Activated T-helper 9 cell treated with anti-CD3 and anti-CD28 coated beads, Interleukin-2, amount 50 U/mL, for 16 hours (primary cell): ENCODE measurements around the gene CERS2.
A peak's percentile ranks its signal among the peaks of the same experiment; 100 is the strongest.

Experiments
- DNase-seq: peaks from one replicate; pipeline ENCODE4 v3.0.0-alpha.2; 2020; ENCODE audit warnings: low read depth

The CERS2 gene

GRCh38 chr1:150974580-150975478, at the start of gene CERS2:
CERS2 (minus strand) TSS chr1:150974835; CDS start chr1:150969090, 5,745 bp downstream.
- DNase-seq: peak; percentile 67

- no peak for DNase-seq
Measured at GRCh38 chr1:151013518-151013917, 38.9 kb upstream of the CERS2 start.

GRCh38 chr1:151012684-151013471, 38.2 kb upstream of the CERS2 start:
- DNase-seq: no peak

GRCh38 chr1:151011154-151011850, 36.7 kb upstream of the CERS2 start:
- no peak for DNase-seq

- no peak for DNase-seq
Measured at GRCh38 chr1:151010346-151010726, 35.7 kb upstream of the CERS2 start.

GRCh38 chr1:151009674-151010345, 35.2 kb upstream of the CERS2 start:
- DNase-seq: no peak

GRCh38 chr1:151009206-151009587, 34.6 kb upstream of the CERS2 start:
- DNase-seq: no peak

- DNase-seq: peak; percentile 95
Measured at GRCh38 chr1:151008244-151009205, 33.9 kb upstream of the CERS2 start, which contains the start of gene PRUNE1. PRUNE1 (plus strand) TSS chr1:151008449; CDS start chr1:151008633, 184 bp downstream.

- DNase-seq: no peak
Measured at GRCh38 chr1:151007853-151008243, 33.2 kb upstream of the CERS2 start.

- peak; percentile 10 for DNase-seq
Measured at GRCh38 chr1:151006327-151007052, 31.9 kb upstream of the CERS2 start, which contains the start of gene MINDY1. MINDY1 (minus strand) TSS chr1:151006902; CDS start chr1:151002617, 4,285 bp downstream.

GRCh38 chr1:151005729-151006319, 31.2 kb upstream of the CERS2 start:
- DNase-seq: no peak

- DNase-seq: no peak
Measured at GRCh38 chr1:151003180-151003579, 28.5 kb upstream of the CERS2 start.

- DNase-seq: no peak
Measured at GRCh38 chr1:151002611-151003010, 28.0 kb upstream of the CERS2 start.

- no peak for DNase-seq
Measured at GRCh38 chr1:151002051-151002450, 27.4 kb upstream of the CERS2 start.

- DNase-seq: no peak
Measured at GRCh38 chr1:151001602-151002001, 27.0 kb upstream of the CERS2 start.

GRCh38 chr1:151000408-151000807, 25.8 kb upstream of the CERS2 start:
- DNase-seq: no peak

GRCh38 chr1:150999926-151000325, 25.3 kb upstream of the CERS2 start:
- no peak for DNase-seq

- DNase-seq: no peak
Measured at GRCh38 chr1:150999051-150999674, 24.5 kb upstream of the CERS2 start.

GRCh38 chr1:150997949-150998348, 23.3 kb upstream of the CERS2 start:
- DNase-seq: no peak
